ENCODE data around the gene CLDN15. TPM values are rescaled to one million over a fixed set of nuclear protein-coding genes. Genes with fewer than 3 reads are reported as not detected.
A peak's percentile ranks its signal among the peaks of the same experiment; 100 is the strongest.

CLDN15 gene
- total RNA-seq, 4 donors from 2014 or later: 12.0 to 34.8 (median 25.6) TPM

DNA sequence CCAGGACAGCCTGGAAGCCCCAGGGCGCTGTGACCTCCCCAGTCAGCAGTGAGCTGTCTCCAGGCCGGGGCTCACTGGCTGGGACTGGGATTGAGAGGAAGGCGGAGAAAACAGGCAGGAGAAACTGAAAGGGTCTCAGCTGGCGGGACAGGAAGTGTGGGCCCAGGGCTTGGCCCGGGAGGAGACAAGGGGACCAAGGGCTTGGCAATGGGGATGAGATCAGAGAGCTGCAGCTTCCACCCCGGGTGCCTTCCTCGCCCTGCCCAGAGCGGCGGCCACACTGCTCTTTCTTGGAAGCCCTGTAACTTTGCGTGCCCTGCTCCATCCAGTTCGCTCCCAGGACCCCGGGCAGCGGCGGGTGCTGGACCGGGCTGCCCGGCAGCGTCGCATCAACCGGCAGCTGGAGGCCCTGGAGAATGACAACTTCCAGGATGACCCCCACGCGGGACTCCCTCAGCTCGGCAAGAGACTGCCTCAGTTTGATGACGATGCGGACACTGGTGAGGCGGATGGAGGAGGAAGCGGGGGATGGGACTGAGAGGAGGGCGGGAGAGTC, 15.2 kb downstream of the CLDN15 start:
- Histone ChIP-seq H3K4me1 (peaks cover 0 to 35% (median 16%) of the 10 kb centered on the region in 4 donors), H3K4me3 (no peak overlapping the region), H3K27me3 (no peaks in the 10 kb centered on the region), H3K27ac (no peak overlapping the region), H3K36me3 (peaks cover 0 to 63% (median 11%) of the 10 kb centered on the region in 3 donors), H3K9me3 (no peaks in the 10 kb centered on the region)
- TF ChIP-seq EP300 (IDR thresholded peaks at IDR 0.05) (no peak), POLR2A (IDR thresholded peaks at IDR 0.05) (no peak)
- TF ChIP-seq, protein P1, sequence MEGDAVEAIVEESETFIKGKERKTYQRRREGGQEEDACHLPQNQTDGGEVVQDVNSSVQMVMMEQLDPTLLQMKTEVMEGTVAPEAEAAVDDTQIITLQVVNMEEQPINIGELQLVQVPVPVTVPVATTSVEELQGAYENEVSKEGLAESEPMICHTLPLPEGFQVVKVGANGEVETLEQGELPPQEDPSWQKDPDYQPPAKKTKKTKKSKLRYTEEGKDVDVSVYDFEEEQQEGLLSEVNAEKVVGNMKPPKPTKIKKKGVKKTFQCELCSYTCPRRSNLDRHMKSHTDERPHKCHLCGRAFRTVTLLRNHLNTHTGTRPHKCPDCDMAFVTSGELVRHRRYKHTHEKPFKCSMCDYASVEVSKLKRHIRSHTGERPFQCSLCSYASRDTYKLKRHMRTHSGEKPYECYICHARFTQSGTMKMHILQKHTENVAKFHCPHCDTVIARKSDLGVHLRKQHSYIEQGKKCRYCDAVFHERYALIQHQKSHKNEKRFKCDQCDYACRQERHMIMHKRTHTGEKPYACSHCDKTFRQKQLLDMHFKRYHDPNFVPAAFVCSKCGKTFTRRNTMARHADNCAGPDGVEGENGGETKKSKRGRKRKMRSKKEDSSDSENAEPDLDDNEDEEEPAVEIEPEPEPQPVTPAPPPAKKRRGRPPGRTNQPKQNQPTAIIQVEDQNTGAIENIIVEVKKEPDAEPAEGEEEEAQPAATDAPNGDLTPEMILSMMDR (IDR thresholded peaks at IDR 0.05): no peak
- 86 to 87% methylated on average over 27 of the region's 27 CpGs for WGBS, 2 donors
- DNase-seq (ENCODE audit: low spot score in 2 of 2): no peak

DNA sequence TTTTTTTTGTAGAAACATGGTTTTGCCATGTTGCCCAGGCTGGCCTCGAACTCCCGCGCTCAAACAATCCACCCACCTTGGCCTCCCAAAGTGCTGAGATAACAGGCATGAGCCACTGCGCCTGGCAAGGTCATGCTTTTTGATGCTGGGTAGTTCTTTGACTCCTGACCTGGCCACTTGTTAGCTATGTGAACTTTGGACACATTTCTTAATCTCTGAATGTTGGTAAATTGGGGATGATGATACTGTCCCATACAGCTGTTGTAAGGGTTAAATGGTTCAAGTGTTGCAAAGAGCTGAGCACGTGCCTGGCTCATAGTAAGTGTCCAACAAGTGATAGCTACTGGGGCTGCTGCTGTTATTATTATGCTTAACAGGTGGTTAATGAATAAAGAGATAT, 17.3 kb downstream of the CLDN15 start:
- H3K9me3 ChIP-seq: no peaks in the 10 kb centered on the region
- no peak overlapping the region for H3K27ac ChIP-seq
- H3K4me1 ChIP-seq: peaks cover 0 to 49% (median 26%) of the 10 kb centered on the region in 4 donors
- no peak overlapping the region for H3K4me3 ChIP-seq
- 87 to 88% methylated on average over 5 of the region's 5 CpGs for WGBS, 2 donors
- H3K36me3 ChIP-seq: peaks cover 0 to 51% (median 11%) of the 10 kb centered on the region in 3 donors
- H3K27me3 ChIP-seq: no peaks in the 10 kb centered on the region
- no peak for DNase-seq (ENCODE audit: low spot score in 2 of 2)
- no peak for TF ChIP-seq EP300 (IDR thresholded peaks at IDR 0.05)
- TF ChIP-seq, protein P1 (IDR thresholded peaks at IDR 0.05): no peak
- TF ChIP-seq POLR2A (IDR thresholded peaks at IDR 0.05): no peak

DNA sequence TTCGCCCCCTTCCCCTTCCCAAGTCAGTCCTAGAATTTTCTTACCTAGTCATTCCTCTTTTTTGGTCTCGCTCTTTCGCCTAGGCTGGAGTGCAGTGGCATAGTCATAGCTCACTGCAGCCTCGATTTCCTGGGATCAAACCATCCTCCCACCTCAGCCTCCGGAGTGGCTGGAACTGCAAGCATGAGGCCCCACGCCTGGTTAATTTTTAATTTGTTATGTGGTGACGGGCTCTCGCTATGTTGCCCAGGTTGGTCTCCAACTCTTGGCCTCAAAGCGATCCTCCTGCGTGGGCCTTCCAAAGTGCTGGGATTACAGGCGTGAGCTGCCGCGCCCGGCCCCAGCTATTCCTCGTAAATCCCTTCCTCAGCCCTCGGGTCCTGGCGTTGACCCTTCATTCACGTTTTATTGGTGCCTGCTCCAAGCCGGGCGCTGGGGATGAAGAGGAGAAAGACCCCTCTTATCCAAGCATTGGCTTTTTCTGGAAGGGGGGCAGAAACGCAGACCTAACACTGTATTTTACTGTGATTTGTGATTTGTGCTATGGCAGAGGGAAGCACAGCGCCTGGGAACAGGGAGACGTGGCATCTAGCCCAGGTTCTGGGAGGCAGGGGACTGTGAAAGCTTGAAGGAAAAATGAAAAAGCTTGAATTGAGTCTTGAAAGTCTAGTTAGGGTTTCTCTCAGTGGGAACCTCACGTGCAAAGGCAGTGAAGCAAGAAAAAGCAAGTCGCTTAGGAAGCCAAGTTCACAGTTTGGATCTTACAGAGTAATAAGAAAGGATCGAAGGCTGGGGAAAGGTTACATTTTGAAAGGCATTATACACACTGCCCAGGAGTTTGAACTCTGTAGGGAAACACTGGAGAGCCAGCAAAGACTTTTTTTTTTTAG, 19.1 kb downstream of the CLDN15 start:
- H3K27me3 ChIP-seq: no peaks in the 10 kb centered on the region
- WGBS, 2 donors: 7% methylated on average over 26 of the region's 26 CpGs
- peak overlapping the region; percentile 73 to 94 (median 78) for H3K4me3 ChIP-seq
- no peak for DNase-seq (ENCODE audit: low spot score in 2 of 2)
- H3K27ac ChIP-seq: peak overlapping the region; percentile 86 to 95 (median 90)
- peaks cover 0 to 56% (median 27%) of the 10 kb centered on the region in 4 donors for H3K4me1 ChIP-seq
- H3K9me3 ChIP-seq: no peaks in the 10 kb centered on the region
- H3K36me3 ChIP-seq: peaks cover 0 to 51% (median 0%) of the 10 kb centered on the region in 3 donors
- TF ChIP-seq POLR2A (IDR thresholded peaks at IDR 0.05) (no peak), EP300 (IDR thresholded peaks at IDR 0.05) (no peak)

DNA sequence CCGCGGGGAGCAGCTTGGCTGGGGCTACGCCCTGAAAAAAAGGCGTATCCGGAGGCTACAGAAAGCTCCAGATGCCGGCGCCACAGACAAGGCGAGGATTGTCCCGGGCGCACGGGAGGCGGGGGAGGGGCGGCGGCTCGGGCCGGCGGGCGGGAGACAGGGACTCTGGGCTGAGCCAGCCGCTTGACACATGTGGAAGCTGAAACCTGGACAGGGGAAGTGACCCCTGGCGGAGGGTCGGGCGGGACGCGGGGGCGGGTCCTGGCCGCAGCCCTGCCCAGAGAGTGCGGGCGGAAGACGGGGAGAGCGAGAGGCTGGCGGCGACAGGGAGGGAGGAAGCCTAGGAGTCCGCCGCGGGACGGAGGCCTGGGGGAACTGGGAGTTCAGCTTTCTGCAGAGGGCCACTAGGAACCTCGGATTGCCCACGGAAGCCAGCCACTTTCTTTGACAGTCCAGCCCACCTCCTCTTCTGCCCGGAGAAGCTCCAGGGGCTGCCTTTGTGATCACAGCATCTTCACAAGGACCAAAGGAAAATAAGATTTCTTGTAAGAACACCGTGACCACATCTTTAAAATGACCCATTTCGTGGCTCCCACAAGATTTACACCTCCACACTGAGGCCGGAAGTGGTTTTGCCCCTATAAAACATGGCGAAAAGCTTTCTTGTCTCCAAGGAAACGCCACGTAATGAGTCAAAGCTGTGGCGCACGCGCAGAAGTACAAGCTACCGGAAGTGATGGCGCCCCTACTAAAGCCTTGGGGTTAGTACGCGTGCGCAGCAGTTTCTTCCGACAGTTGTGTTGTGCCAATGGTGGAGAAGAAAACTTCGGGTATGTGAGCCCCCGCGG, 20.0 kb downstream of the CLDN15 start, which contains the start of the genes PLOD3 and ZNHIT1:
Gene PLOD3 (minus strand): TSS at position 194 of the 848 bp plus-strand sequence. CDS start 307 bp downstream, outside the sequence.
Gene ZNHIT1 (plus strand): TSS at position 778 of the 848 bp plus-strand sequence. CDS start 31 bp downstream, at position 809.
- DNase-seq (ENCODE audit: low spot score in 2 of 2): peak; percentile 93 to 97
- H3K4me1 ChIP-seq: peaks cover 0 to 56% (median 27%) of the 10 kb centered on the region in 4 donors

More for the DNA sequence above, 20.0 kb downstream of the CLDN15 start, which contains the start of the genes PLOD3 and ZNHIT1:
- H3K36me3 ChIP-seq: peaks cover 0 to 51% (median 0%) of the 10 kb centered on the region in 3 donors
- 1% methylated on average over 29 to 32 of the region's 57 CpGs for WGBS, 2 donors
- peak within 1 kb of the TSS; percentile 73 to 94 (median 78) for H3K4me3 ChIP-seq
- H3K27me3 ChIP-seq: no peaks in the 10 kb centered on the region
- TF ChIP-seq EP300 (IDR thresholded peaks at IDR 0.05) (peak; percentile 61 to 79), POLR2A (IDR thresholded peaks at IDR 0.05) (peak in 1 of 2 donors; percentile 26)
- TF ChIP-seq, protein P1 (IDR thresholded peaks at IDR 0.05): peak in 1 of 5 experiments; percentile 27
- no peaks in the 10 kb centered on the region for H3K9me3 ChIP-seq
- peak within 1 kb of the TSS; percentile 86 to 95 (median 90) for H3K27ac ChIP-seq
